Ovary (tissue), 3 donors: Measurements from ENCODE around the gene PTPRN2.

Experiments used
- CTCF ChIP-seq, 3 donors: fragments of 450-650 bp in 2 of 3; fragments of 200-600 bp in 1 of 3; IDR thresholded peaks; one replicate each; pipeline versions ENCODE4 v1.5.1 to v1.8.0; 2016 to 2022; ENCODE audit warnings: antibody characterized with exemption in 3 of 3, mild to moderate bottlenecking in 1 of 3
- EP300 ChIP-seq: sonication (generic); formaldehyde crosslinking; IDR thresholded peaks from one replicate; pipeline ENCODE4 v1.6.1; 2017; ENCODE audit warnings: antibody characterized with exemption
- POLR2A ChIP-seq: fragments of 450-650 bp; IDR thresholded peaks from one replicate; pipeline ENCODE4 v1.6.1; 2017; ENCODE audit warnings: antibody characterized with exemption, mild to moderate bottlenecking, moderate library complexity
- donor health status: DM: no; HTN: no; CAD: no.

GRCh38 chr7:157944734-157945291 is 642.8 kb downstream of the PTPRN2 start:
- no peak for TF ChIP-seq CTCF (IDR thresholded peaks at IDR 0.05)
- TF ChIP-seq POLR2A = no peak
- no peak for TF ChIP-seq EP300
